GM21529 (cell line): ENCODE data around the gene SPAG5.

Experiments used
- ATAC-seq: cut with Tn5 transposase; IDR thresholded peaks from one replicate; pipeline ENCODE4 v1.9.1; 2021; ENCODE audit not compliant: unreplicated experiment

The SPAG5 gene

GRCh38 chr17:28573966-28574480, 24.8 kb downstream of the SPAG5 start:
- no peak for ATAC-seq

GRCh38 chr17:28573521-28573920, 25.3 kb downstream of the SPAG5 start:
- ATAC-seq = no peak

GRCh38 chr17:28573040-28573380, 25.8 kb downstream of the SPAG5 start:
- no peak for ATAC-seq

- no peak for ATAC-seq
These were observed 26.4 kb downstream of the SPAG5 start for GRCh38 chr17:28572259-28573039.

- ATAC-seq = peak; percentile 78
These were observed 27.3 kb downstream of the SPAG5 start, which contains the start of gene PIGS for GRCh38 chr17:28571361-28572122. PIGS (minus strand) TSS chr17:28571524; CDS start chr17:28571496, 28 bp downstream.

GRCh38 chr17:28570716-28571360, 28.0 kb downstream of the SPAG5 start:
- ATAC-seq = peak; percentile 38

- no peak for ATAC-seq
These were observed 29.4 kb downstream of the SPAG5 start for GRCh38 chr17:28569446-28569845.

- ATAC-seq = no peak
These were observed 31.2 kb downstream of the SPAG5 start for GRCh38 chr17:28567604-28568003.

- ATAC-seq = no peak
These were observed 35.4 kb downstream of the SPAG5 start for GRCh38 chr17:28563475-28563874.

- no peak for ATAC-seq
These were observed 43.8 kb downstream of the SPAG5 start for GRCh38 chr17:28555022-28555421.

- no peak for ATAC-seq
These were observed 44.3 kb downstream of the SPAG5 start for GRCh38 chr17:28554565-28554964.

- no peak for ATAC-seq
These were observed 45.8 kb downstream of the SPAG5 start for GRCh38 chr17:28553000-28553505.

- peak; percentile 45 for ATAC-seq
These were observed 46.4 kb downstream of the SPAG5 start, which contains the start of gene UNC119 for GRCh38 chr17:28552176-28552999. UNC119 (minus strand) TSS chr17:28552624; CDS start chr17:28552557, 67 bp downstream.

GRCh38 chr17:28551421-28552175, 47.2 kb downstream of the SPAG5 start:
- ATAC-seq = no peak

GRCh38 chr17:28550858-28551257, 48.0 kb downstream of the SPAG5 start:
- ATAC-seq = no peak

GRCh38 chr17:28549236-28550132, 49.3 kb downstream of the SPAG5 start:
- ATAC-seq = peak; percentile 39

GRCh38 chr17:28548417-28549130, 50.3 kb downstream of the SPAG5 start:
- no peak for ATAC-seq
